Measurements from ENCODE around the gene ILKAP. TPM values are rescaled to one million over a fixed set of nuclear protein-coding genes. Genes with fewer than 3 reads are reported as not detected.
A peak's percentile ranks its signal among the peaks of the same experiment; 100 is the strongest.

The ILKAP gene
- total RNA-seq, 1 experiment from 2014 or later, result 41.5 TPM

DNA sequence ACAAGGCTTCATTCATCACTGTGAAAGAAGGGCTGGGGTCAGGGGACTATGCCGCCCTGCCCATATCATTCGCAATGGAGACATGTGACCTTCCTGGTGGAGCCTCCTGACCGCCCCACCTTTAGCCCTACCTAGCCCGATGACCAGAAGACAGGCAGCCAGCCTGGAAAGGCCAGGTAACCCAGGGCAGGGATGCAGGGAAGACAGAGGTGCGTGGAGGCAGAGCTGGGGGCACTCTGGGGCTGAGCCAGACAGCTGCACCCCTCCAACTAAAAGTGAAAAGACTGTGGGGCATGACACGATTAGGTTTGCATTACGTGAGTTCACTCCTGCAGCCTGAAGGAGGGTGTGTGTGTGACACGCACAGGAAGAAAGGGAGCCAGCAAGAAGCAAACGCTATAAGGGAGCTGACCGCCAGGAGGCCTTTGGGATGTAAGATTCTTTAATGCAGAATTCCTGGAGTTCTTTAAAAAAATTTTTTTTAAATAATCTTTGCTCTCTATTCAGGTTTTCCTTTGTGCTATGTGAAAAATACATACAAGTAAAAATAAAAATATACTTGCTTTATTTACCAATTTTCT, 40.1 kb upstream of the ILKAP start:
- H4K5ac ChIP-seq (ENCODE audit: insufficient read length, low read depth, low read length), result no peak overlapping the region
- Mint-ChIP-seq H3K27me3 (ENCODE audit: low read depth) (peaks cover 17% of the 10 kb centered on the region), H3K36me3 (ENCODE audit: insufficient read depth in 1 of 3, low read depth in 3 of 3) (peaks cover 11 to 21% (median 14%) of the 10 kb centered on the region in 3 experiments), H3K27ac (peak overlapping the region in 1 of 3 experiments; percentile 82; a peak in 2 of 7 replicates), H3K4me3 (no peak overlapping the region), H3K4me1 (peaks cover 12 to 18% of the 10 kb centered on the region in 2 experiments), H3K9me3 (peaks cover 0 to 3% of the 10 kb centered on the region in 2 experiments; a peak in 2 of 5 replicates)
- no peak overlapping the region for H2BK15ac ChIP-seq (ENCODE audit: low read depth, low read length)
- H2BK20ac ChIP-seq (ENCODE audit: low read depth, low read length, poor library complexity, severe bottlenecking), result no peak overlapping the region
- H2AFZ ChIP-seq (ENCODE audit: low read length), result no peak overlapping the region
- TF ChIP-seq, protein P1, sequence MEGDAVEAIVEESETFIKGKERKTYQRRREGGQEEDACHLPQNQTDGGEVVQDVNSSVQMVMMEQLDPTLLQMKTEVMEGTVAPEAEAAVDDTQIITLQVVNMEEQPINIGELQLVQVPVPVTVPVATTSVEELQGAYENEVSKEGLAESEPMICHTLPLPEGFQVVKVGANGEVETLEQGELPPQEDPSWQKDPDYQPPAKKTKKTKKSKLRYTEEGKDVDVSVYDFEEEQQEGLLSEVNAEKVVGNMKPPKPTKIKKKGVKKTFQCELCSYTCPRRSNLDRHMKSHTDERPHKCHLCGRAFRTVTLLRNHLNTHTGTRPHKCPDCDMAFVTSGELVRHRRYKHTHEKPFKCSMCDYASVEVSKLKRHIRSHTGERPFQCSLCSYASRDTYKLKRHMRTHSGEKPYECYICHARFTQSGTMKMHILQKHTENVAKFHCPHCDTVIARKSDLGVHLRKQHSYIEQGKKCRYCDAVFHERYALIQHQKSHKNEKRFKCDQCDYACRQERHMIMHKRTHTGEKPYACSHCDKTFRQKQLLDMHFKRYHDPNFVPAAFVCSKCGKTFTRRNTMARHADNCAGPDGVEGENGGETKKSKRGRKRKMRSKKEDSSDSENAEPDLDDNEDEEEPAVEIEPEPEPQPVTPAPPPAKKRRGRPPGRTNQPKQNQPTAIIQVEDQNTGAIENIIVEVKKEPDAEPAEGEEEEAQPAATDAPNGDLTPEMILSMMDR (conservative IDR thresholded peaks at IDR 0.05), result peak; percentile 56
- no peak overlapping the region for H3K4me2 ChIP-seq (ENCODE audit: insufficient read depth, insufficient read length, low read length)
- no peak overlapping the region for H4K8ac ChIP-seq (replicated peaks; ENCODE audit: insufficient read length, low read depth, low read length)
- no peaks in the 10 kb centered on the region for H3K79me1 ChIP-seq (ENCODE audit: insufficient read depth, low read depth, low read length, poor library complexity, severe bottlenecking)
- no peaks in the 10 kb centered on the region; the same call in 1 of the 2 replicates for H3K27me3 ChIP-seq (ENCODE audit: insufficient read depth, low read length)
- H3K27ac ChIP-seq (ENCODE audit: insufficient read length, low read depth, low read length), result no peak overlapping the region
- no peak overlapping the region for H2AK5ac ChIP-seq (ENCODE audit: insufficient read length, low read length)
- no peak overlapping the region for H3K9ac ChIP-seq (ENCODE audit: extremely low read depth, insufficient read length, low read length)
- no peaks in the 10 kb centered on the region; the same call in 1 of the 2 replicates for H3K79me2 ChIP-seq (ENCODE audit: insufficient read depth, low read length)
- no peak overlapping the region for H3K23ac ChIP-seq (ENCODE audit: insufficient read length, low read depth, low read length)
- H4K91ac ChIP-seq (ENCODE audit: insufficient read length, low read depth, low read length), result no peak overlapping the region
- H2BK5ac ChIP-seq (ENCODE audit: insufficient read length, low read length), result no peak overlapping the region
- no peak overlapping the region for H2BK12ac ChIP-seq (ENCODE audit: insufficient read length, low read depth, low read length)
- H3K4me1 ChIP-seq (ENCODE audit: insufficient read depth, low read length), result peaks cover 3% of the 10 kb centered on the region; the same call in 1 of the 2 replicates
- H3K23me2 ChIP-seq (ENCODE audit: insufficient read length, low read depth, low read length, poor library complexity, severe bottlenecking), result peaks cover 4% of the 10 kb centered on the region
- no CpG with 5 or more reads among the region's 10 CpGs for WGBS (ENCODE audit: extremely low coverage, insufficient read length, low lambda C conversion rate)
- no peak overlapping the region for H3K18ac ChIP-seq (ENCODE audit: insufficient read length, low read depth, low read length)
- H3K9me3 ChIP-seq (ENCODE audit: control insufficient read depth, low read depth, low read length), result no peaks in the 10 kb centered on the region
- H4K20me1 ChIP-seq (ENCODE audit: control insufficient read depth, insufficient read depth, insufficient read length), result no peaks in the 10 kb centered on the region
- no peak overlapping the region for H2BK120ac ChIP-seq (ENCODE audit: low read depth, low read length, poor library complexity, severe bottlenecking)
- H3K4ac ChIP-seq (ENCODE audit: low read depth, low read length), result no peak overlapping the region
- DNase-seq, result peak; percentile 65
- H3K14ac ChIP-seq (ENCODE audit: insufficient read depth, low read length), result no peak overlapping the region
- no peak overlapping the region for H3K56ac ChIP-seq (ENCODE audit: insufficient read length, low read depth, low read length)
- H3T11ph ChIP-seq (ENCODE audit: low read length), result no peak overlapping the region

All from H9 (cell line).